SK-N-SH treated with all-trans-retinoic acid at 6 μM for 48 hours (cell line): ENCODE data around the gene SLAIN2.

ENCODE experiments used
- ATAC-seq: fragments of 200-7000 bp; cut with Tn5 transposase; 3 replicates; pipeline ENCODE4 v1.9.1; 2020; ENCODE audit warnings: mild to moderate bottlenecking, moderate library complexity
- ARNTL ChIP-seq: fragments of 450-650 bp; formaldehyde crosslinking; IDR thresholded peaks from 2 replicates; pipeline ENCODE4 v1.5.0; 2020; ENCODE audit warnings: low read depth, mild to moderate bottlenecking, moderate library complexity, borderline replicate concordance
- CSDC2 ChIP-seq: fragments of 250-450 bp; sonication (Bioruptor Pico); IDR thresholded peaks from 2 replicates; pipeline ENCODE4 v1.5.0; 2020; ENCODE audit warnings: mild to moderate bottlenecking, moderate library complexity
- ESRRG ChIP-seq: fragments of 250-450 bp; sonication (Bioruptor Pico); IDR thresholded peaks from 2 replicates; pipeline ENCODE4 v1.6.1; 2021; ENCODE audit warnings: mild to moderate bottlenecking
- GLIS3 ChIP-seq: fragments of 250-450 bp; sonication (Bioruptor Pico); IDR thresholded peaks from 2 replicates; pipeline ENCODE4 v1.5.0; 2020; ENCODE audit warnings: mild to moderate bottlenecking, moderate library complexity
- ISL1 ChIP-seq: fragments of 250-450 bp; sonication (Bioruptor Pico); IDR thresholded peaks from 2 replicates; pipeline ENCODE4 v2.1.2; 2022; ENCODE audit warnings: mild to moderate bottlenecking, moderate library complexity
- OSR1 ChIP-seq: fragments of 250-450 bp; sonication (Bioruptor Pico); IDR thresholded peaks from 2 replicates; pipeline ENCODE4 v1.8.0; 2022; ENCODE audit warnings: moderate library complexity, mild to moderate bottlenecking, inconsistent platforms
- PPARA ChIP-seq: fragments of 250-450 bp; sonication (Bioruptor Pico); IDR thresholded peaks from 2 replicates; pipeline ENCODE4 v1.5.0; 2020; ENCODE audit warnings: mild to moderate bottlenecking, borderline replicate concordance
- RARB ChIP-seq: fragments of 250-450 bp; sonication (Bioruptor Pico); IDR thresholded peaks from 2 replicates; pipeline ENCODE4 v1.8.0; 2021; ENCODE audit warnings: mild to moderate bottlenecking, moderate library complexity
- TCF4 ChIP-seq: fragments of 250-450 bp; sonication (Bioruptor Pico); IDR thresholded peaks from 2 replicates; pipeline ENCODE4 v1.8.0; 2021; ENCODE audit warnings: mild to moderate bottlenecking, moderate library complexity, borderline replicate concordance
- TOX ChIP-seq: fragments of 250-450 bp; sonication (Bioruptor Pico); IDR thresholded peaks from 2 replicates; pipeline ENCODE4 v1.8.0; 2021; ENCODE audit warnings: mild to moderate bottlenecking, moderate library complexity, borderline replicate concordance
- ZNF565 ChIP-seq: fragments of 450-650 bp; formaldehyde crosslinking; conservative IDR thresholded peaks from 2 replicates; pipeline ENCODE4 v1.5.0; 2020; ENCODE audit warnings: low read depth, mild to moderate bottlenecking, moderate library complexity
- ZNF8 ChIP-seq: fragments of 450-650 bp; formaldehyde crosslinking; IDR thresholded peaks from 2 replicates; pipeline ENCODE4 v1.5.0; 2020; ENCODE audit warnings: mild to moderate bottlenecking, moderate library complexity
- TF ChIP-seq, protein P1 (sequence below): fragments of 250-450 bp; sonication (Bioruptor Pico); IDR thresholded peaks from 2 replicates; pipeline ENCODE4 v1.5.0; 2020; ENCODE audit warnings: mild to moderate bottlenecking, moderate library complexity
- TF ChIP-seq, protein P2 (sequence below): fragments of 250-450 bp; sonication (Bioruptor Pico); IDR thresholded peaks from 2 replicates; pipeline ENCODE4 v1.5.1; 2020; ENCODE audit warnings: low read depth, mild to moderate bottlenecking, moderate library complexity
- TF ChIP-seq, protein P3 (sequence below): fragments of 250-450 bp; sonication (Bioruptor Pico); IDR thresholded peaks from 2 replicates; pipeline ENCODE4 v1.8.0; 2021; ENCODE audit warnings: low read depth, mild to moderate bottlenecking, moderate library complexity, borderline replicate concordance
- TF ChIP-seq, protein P4 (sequence below): fragments of 250-450 bp; sonication (Bioruptor Pico); IDR thresholded peaks from 2 replicates; pipeline ENCODE4 v1.5.1; 2021; ENCODE audit warnings: mild to moderate bottlenecking, moderate library complexity

Gene SLAIN2

DNA sequence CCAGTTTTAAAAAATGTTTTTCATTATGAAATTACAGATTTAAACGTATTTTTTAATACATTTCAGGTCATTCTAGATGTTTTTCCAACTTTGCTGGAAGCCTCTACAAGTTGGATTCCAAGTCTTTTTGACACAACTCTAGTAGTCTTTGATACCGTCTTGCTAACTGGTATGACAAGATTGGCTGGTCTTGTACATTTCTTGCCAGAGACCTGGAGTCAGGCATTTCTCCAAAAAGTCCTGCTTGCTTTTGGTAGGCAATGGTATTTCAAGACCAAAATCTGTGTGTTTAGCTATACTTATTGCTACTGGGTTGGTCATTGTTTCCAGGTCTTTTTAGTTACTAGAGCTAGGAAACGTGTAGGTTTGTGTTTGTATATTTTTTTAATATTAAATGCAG, 64.6 kb downstream of the SLAIN2 start:
- ATAC-seq: no peak
- TF ChIP-seq, protein P1, sequence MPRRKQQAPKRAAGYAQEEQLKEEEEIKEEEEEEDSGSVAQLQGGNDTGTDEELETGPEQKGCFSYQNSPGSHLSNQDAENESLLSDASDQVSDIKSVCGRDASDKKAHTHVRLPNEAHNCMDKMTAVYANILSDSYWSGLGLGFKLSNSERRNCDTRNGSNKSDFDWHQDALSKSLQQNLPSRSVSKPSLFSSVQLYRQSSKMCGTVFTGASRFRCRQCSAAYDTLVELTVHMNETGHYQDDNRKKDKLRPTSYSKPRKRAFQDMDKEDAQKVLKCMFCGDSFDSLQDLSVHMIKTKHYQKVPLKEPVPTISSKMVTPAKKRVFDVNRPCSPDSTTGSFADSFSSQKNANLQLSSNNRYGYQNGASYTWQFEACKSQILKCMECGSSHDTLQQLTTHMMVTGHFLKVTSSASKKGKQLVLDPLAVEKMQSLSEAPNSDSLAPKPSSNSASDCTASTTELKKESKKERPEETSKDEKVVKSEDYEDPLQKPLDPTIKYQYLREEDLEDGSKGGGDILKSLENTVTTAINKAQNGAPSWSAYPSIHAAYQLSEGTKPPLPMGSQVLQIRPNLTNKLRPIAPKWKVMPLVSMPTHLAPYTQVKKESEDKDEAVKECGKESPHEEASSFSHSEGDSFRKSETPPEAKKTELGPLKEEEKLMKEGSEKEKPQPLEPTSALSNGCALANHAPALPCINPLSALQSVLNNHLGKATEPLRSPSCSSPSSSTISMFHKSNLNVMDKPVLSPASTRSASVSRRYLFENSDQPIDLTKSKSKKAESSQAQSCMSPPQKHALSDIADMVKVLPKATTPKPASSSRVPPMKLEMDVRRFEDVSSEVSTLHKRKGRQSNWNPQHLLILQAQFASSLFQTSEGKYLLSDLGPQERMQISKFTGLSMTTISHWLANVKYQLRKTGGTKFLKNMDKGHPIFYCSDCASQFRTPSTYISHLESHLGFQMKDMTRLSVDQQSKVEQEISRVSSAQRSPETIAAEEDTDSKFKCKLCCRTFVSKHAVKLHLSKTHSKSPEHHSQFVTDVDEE: no peak
- TF ChIP-seq ZNF565 (CRISPR knock-in tag) (no peak), PPARA (CRISPR knock-in tag) (no peak), GLIS3 (no peak)

DNA sequence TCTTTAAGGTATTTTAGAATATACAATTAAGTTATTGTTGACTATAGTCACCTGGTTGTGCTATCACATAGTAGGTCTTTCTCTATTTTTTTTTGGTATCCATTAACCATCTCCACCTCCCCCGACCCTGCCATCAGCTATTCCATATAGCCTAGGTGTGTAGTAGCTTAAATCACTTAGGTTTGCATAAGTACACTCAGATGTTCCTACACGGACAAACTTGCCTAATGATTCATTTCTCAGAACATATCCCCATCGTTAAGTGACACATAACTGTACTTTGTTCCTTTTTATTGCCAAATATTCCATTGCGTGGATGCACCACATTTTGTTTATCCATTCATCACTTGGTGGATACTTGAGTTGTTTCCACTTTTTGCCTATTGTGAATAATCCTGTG, 67.9 kb downstream of the SLAIN2 start:
- no peak for TF ChIP-seq ARNTL (CRISPR knock-in tag)
- TF ChIP-seq, protein P2, sequence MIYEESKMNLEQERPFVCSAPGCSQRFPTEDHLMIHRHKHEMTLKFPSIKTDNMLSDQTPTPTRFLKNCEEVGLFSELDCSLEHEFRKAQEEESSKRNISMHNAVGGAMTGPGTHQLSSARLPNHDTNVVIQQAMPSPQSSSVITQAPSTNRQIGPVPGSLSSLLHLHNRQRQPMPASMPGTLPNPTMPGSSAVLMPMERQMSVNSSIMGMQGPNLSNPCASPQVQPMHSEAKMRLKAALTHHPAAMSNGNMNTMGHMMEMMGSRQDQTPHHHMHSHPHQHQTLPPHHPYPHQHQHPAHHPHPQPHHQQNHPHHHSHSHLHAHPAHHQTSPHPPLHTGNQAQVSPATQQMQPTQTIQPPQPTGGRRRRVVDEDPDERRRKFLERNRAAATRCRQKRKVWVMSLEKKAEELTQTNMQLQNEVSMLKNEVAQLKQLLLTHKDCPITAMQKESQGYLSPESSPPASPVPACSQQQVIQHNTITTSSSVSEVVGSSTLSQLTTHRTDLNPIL (CRISPR knock-in tag): no peak
- ATAC-seq: no peak

DNA sequence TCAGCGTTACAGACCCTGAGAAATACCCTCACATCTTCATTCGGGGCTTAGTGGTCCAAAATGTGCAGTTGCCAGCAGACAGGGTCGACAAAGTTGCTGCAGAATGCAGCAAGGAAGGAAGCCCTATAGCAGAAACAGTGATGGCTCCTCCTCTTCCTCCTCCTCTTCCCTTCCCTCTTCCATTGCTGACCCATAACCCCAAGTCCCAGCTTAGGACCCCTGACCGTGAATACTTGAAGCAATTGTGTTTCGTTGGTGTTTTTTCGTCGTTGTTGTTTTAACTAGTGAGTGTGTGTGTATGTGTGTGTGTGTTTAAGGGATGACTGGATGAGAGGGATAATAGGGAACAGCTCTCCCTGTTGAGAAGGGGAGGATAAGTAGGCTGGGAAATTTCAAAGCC, 69.5 kb downstream of the SLAIN2 start:
- TF ChIP-seq TCF4 (CRISPR knock-in tag) (no peak), ESRRG (CRISPR knock-in tag) (no peak), GLIS3 (no peak), OSR1 (CRISPR knock-in tag) (no peak)
- TF ChIP-seq, protein P3, sequence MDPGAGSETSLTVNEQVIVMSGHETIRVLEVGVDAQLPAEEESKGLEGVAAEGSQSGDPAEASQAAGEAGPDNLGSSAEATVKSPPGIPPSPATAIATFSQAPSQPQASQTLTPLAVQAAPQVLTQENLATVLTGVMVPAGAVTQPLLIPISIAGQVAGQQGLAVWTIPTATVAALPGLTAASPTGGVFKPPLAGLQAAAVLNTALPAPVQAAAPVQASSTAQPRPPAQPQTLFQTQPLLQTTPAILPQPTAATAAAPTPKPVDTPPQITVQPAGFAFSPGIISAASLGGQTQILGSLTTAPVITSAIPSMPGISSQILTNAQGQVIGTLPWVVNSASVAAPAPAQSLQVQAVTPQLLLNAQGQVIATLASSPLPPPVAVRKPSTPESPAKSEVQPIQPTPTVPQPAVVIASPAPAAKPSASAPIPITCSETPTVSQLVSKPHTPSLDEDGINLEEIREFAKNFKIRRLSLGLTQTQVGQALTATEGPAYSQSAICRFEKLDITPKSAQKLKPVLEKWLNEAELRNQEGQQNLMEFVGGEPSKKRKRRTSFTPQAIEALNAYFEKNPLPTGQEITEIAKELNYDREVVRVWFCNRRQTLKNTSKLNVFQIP (CRISPR knock-in tag): no peak
- TF ChIP-seq, protein P4, sequence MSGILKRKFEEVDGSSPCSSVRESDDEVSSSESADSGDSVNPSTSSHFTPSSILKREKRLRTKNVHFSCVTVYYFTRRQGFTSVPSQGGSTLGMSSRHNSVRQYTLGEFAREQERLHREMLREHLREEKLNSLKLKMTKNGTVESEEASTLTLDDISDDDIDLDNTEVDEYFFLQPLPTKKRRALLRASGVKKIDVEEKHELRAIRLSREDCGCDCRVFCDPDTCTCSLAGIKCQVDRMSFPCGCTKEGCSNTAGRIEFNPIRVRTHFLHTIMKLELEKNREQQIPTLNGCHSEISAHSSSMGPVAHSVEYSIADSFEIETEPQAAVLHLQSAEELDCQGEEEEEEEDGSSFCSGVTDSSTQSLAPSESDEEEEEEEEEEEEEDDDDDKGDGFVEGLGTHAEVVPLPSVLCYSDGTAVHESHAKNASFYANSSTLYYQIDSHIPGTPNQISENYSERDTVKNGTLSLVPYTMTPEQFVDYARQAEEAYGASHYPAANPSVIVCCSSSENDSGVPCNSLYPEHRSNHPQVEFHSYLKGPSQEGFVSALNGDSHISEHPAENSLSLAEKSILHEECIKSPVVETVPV (CRISPR knock-in tag): no peak
- TF ChIP-seq, protein P1: no peak
- TF ChIP-seq, protein P2 (CRISPR knock-in tag): no peak
- no peak for ATAC-seq

DNA sequence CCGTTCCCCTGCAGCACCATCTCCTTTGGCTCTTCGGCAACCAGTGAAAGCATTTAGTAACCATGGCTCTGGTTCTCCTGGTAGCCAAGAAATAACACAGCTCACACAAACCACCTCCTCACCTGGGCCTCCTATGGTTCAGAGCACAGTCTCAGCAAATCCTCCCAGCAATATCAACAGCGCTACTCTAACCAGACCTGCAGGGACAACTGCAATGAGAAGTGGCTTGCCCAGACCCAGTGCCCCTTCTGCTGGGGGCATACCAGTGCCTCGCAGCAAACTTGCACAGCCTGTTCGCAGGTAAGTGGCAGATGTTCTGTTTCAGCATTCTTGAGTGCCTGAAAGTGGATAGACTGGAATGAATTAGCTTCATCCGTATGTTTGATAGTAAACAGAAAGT, 78.8 kb downstream of the SLAIN2 start:
- TF ChIP-seq CSDC2 (CRISPR knock-in tag): no peak
- TF ChIP-seq PPARA (CRISPR knock-in tag): no peak
- no peak for TF ChIP-seq TOX
- TF ChIP-seq, protein P4 (CRISPR knock-in tag): no peak
- TF ChIP-seq RARB (CRISPR knock-in tag): no peak
- TF ChIP-seq ISL1: no peak
- TF ChIP-seq, protein P1: no peak
- TF ChIP-seq, protein P2 (CRISPR knock-in tag): no peak
- no peak for TF ChIP-seq ZNF8 (CRISPR knock-in tag)
- no peak for ATAC-seq
